Stimulated activated CD4-positive, alpha-beta T cell treated with anti-CD3 and anti-CD28 coated beads, Interleukin-15, amount 100 ng/mL, for 24 hours (primary cell): Measurements from ENCODE around the gene CBFA2T2.
A peak's percentile ranks its signal among the peaks of the same experiment; 100 is the strongest.

ENCODE experiments used
- DNase-seq: peaks from one replicate; pipeline ENCODE4 v3.0.0-alpha.2; 2020

Gene CBFA2T2

DNA sequence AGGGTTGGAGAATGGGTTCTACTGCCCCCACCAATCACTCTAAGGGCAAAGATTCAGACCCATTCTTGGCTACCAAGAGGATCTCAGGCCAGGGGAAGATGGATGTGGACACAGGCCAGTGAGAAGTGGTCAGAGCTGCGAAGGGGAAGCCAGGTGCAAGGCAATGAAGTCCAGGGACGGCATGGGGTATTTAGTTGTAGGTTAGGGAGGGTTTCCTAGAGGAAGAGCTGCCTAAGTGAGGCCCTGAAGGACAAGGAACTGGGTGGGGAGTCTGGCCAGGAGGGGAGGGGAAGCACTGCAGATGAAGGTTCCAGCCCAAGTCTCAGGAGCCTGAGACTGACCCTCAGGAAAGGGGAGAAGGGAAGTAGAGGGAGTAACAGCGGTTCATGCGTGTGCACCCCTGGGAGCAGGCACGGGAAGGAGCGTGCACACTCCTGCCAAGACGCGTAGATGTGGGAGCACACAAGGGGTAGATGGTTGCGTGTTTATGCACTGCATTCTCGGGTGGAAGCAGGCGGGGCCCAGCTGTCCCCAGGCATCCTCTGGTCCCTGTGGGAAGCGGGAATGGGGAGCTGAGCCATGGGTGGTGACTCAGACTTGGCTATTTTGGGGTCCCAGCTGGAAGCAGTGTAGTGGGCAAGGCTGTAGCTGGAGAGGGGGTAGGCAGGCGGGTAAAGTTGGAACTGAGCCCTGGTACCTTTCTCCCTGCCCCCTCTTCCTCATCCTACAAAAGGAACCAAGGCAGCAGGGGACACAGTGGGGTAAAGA is 180.2 kb downstream of the CBFA2T2 start:
- no peak for DNase-seq

DNA sequence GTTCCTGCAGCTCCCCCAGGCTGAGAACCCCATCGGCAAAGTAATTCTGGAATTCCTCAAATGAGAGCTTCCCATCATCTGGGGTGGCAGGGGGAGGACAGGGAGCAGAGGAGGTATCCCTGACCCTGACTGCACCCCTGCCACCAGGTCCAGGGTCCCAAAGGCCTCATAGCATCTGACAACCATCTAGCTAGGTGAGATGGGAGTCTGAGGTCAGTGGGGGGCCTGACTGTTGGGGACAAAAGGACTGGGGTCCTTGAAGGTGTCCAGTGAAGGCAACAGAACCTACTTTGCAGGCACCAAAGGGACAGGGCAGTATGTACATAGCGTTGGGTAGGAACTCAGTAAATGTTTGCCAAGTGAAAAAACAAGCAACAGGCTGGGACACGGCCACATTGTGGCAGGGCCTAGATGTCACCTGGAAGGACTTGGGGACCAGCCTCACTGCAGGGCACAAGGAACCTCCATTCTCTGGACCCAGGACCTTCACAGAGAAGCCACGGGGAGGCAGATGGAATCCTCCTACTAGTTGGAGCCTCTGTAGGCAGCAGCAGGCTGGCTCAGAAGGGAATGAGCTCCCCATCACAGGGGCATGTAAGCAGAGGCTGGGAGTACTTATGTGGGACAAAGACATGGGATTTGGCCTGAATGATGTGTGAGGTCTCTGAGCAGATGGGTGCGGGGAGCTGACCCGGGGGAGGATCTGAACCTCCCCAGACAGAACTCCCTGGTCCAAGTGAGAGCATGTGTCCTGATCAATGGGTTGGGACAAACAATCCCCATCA is 181.0 kb downstream of the CBFA2T2 start:
- no peak for DNase-seq

DNA sequence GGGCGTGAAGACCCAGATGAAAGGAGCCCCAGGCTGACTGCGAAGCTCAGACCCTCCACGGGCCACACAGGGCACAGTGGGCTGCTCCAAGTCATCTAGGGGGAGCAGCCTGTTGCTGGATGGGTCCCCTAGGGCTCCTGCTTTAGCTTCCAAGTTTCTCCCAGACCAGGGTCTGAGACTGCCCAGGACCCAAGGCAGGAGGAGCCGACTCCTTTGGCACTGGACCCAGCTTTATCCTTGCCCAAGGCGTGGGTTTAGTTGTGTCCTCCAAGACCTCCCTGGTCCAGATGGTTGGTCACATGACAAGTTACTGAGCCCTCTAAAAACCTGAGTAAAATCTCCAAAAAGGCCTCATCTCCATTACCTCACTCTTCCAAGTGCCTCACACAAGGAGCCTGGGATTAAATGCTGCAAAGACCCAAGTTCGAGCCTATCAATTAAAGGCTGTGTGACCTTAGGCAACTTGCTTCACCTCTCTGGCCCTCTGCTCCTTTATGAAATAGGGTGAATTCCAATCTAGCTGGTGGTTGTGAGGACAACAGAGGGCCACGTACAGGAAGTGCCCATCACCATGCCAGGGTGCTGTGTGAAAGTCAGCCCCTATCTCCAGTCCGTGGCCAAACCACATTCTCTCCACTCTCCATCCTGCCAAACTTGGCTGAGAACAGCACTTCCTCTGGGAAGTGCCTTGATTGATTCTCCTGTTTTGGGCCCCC is 181.8 kb downstream of the CBFA2T2 start:
- DNase-seq, result no peak

DNA sequence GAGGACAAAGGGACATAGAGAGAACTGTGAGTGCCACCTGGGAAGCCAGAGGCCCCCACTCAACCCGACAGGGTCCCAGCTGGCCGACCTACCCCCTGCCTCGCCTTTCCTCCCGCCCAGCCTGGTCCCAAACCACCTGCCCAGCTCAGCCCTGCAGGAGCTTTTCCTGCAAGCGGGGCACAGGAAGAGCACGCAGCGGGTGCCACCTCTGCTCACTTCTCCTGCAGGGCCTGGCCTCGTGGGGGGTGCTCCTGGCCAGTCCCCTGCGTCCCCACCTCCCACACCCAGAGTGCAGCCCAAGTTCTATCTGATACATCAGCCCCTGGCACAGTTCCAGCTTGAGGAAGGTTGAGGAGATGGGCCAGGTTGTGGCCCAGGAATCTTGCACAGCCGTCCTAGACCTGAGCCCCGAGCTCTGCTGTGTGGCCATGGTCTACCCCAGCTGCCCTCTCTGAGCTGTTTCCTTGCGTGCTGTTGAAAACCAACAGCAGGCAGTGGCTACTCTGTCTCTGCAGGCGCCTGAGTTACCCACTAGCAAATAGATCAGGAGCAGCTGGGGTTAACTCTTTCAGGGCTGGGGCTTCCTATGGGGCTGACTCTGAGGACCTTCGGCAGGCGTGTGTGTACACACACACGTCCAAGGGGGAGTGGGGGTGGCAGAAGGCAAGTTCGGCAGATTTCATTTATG is 182.7 kb downstream of the CBFA2T2 start:
- DNase-seq, result no peak

DNA sequence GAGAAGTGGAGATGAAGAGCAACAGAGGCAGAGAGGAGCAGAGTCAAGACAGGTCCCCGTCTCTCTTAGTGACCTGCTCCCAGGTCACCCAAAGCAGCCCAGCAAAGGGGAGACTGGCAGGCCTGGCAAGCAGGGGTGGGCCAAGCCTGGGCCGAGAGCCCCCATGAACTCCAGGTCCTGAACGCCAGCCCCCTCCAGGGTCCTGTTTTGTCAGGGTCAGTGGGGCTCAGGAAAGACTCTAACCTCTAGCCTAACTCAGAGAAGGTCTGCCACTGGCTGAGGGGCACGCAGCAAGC is 183.2 kb downstream of the CBFA2T2 start:
- no peak for DNase-seq

DNA sequence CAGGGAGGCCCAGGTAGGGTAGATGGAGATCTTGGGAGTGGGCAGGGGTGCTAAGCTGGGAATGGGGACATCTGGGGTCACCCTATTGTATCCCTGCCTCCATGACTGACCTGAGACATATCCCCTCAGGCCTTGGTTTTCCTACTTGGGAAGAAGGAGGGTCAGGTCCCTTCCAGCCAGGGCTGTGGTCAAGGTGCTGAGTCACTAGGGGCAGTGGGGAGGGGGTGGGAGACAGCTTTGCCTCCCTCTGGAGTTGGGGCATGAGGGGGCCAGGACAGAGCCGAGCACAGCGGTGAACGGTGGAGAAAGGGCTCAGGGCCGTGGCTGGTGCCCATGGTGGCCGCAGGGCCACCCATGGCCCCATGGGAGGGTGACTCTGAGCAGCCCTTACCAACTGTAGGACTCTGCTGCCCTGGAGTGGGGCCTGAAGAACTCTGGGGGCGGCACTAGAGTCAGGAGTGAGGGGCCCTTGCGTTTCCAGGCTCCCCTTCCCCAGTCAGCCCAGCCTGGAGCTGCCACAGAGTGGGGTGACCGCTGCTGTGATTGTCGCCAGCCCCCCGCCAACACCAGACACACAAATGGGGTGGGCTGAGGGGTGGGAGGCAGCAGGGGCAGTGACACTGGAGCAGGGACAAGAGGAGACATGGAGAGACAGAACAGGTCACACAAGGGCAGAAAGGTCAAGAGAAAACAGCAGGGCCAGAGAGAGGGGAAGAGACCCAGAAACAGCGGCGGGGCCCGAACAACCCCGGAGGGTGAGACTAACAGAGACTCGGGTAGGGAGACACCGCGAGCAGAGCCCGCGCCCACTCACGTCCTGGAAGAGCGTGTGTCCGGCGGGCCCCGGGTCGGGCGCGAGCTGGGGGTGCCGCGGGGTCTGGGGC is 183.8 kb downstream of the CBFA2T2 start:
- no peak for DNase-seq

DNA sequence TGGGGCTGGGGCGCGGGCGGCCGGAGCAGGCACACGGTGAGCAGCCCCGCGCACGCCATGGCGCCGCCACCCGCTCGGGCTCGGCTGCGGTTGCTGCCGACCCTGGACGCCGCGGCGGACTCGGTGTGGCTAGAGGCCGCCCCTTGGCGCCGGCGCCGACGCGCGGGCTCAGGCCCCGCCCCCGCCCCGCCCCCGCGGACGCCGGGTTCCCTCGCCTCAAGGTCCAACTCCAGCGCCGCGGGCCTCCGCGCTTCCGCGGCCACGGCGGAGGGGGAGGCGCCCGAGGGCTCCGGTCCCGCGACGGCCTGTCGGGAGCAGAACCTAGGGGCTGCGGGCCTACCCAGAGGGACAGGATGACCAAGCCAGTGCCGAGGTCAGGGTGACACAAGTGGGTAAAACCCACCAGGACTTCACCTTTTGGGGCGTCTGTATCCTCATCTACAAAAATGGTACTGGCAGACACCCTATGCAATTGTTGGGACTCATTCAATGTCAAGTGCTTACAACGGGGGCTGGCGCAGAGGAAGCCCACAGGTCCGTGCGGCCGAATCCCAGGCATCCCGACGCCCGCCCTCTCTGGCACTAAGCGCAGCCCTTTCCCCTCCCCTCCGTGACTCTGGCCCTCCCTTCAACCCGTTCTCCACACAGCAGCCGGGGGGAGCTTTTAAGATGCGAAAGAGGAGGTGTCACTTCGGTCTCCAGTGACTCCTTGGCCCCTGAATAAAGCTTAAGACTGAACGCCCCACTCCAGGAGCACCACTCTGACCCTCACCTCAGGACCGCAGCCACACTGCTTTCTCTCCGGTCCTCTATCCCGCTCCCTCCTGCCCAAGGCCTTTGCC is 184.6 kb downstream of the CBFA2T2 start, which contains the start of gene NECAB3:
NECAB3 (minus strand) TSS at position 135 of the 842 bp plus-strand sequence; CDS start at position 59, 76 bp downstream.
- peak; percentile 78 for DNase-seq

DNA sequence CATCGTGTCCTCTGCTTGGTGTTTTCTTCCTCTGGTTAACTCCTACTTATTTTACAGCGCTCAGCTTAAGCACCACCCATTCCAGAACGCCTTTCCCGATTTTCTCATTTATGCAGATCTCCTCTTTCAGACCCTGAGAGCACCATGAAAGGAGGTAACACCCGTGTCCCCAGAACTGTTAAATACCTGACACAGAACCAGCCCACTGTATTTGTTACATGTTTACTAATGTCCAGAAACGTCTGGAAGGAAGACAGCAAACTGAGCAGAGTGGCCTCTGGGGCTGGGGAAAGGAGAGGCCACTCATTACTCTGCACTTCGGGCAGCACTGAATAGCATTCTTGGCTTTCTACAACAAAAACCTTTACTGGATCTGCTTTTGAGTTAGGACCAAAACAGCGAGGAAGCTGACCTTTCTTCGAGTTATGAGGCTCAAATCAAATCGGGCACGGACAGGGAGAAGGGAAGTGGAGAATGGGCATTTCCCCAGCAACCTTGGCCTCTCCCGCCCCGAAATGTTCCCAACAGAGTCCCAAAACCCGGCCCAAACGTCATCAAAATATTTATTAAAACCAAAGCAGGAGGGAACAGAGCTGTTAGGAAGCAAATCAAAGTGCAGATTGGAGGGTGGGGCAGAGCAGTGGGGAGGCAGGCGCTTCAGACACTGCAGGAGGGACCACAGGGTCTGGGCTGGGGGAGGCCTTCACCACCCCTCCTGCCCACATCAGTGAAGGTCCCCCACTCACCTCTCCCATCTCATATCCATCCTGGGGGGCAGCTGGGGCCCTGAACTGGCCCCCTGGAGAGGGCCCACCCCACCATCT is 185.5 kb downstream of the CBFA2T2 start:
- no peak for DNase-seq

DNA sequence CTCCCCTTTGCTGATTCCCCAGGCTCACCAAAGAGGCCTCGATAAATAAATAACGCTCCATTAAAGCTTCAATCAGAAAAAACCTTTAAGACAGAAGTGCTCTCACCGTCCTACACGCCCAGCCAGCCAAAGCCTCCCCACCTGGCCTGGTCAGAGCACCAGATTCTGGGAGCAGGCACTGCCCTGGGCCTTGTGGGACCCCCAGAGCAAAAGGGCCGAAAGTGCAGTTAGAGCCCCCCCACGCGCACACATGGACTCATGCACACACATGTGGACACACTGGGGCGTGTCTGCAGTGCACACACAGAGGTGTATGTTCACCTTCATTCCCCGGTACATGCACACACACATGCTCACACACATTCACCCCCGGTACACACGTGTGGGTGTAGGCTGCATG is 186.2 kb downstream of the CBFA2T2 start:
- no peak for DNase-seq

DNA sequence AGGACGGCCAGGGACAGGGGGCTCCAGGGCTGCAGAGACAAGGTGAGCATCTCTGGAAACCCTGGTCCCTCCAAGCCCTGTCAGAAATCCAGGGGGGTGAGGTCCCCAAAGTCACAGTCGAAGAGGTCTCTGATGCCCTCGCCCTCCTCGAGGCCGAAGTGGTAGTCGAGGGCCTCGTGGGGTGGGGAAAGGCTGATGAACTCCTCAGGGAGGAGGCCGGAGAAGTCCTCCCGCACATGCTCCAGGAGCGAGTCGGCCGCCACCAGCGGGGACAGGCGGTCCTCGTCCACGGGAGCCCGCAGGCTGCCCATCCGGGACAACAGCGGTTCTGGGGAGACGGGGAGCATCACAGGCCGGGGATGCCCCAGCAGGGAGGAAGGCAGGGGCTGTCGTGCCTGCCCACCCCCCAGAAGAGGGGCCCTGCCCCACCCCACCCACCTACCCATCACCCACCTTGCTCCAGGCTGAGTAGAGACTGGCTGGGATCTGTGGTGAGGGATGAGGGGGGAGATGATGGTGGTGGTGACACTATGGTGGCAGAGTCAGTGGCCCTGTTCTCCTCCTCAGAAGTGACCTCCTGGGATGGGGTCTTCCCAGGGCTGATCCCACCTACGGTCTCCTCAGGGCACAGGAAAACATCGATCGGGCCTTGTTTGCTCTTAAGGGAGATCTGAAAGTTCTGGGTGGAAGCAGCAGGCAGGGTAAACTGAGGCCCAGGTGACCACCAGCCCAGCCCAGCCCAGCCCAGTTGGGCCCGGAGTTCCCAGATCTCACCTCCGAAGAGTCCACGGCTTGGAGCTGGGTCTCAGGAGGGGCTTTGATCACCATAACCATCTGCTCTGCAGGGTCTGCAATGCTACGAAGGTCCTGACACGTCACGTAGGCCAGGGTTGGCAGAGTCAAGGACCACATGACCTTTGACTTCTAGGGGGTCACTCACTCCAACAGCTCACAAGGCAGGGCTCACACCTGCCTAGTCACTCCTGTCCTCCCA is 187.1 kb downstream of the CBFA2T2 start:
- no peak for DNase-seq

DNA sequence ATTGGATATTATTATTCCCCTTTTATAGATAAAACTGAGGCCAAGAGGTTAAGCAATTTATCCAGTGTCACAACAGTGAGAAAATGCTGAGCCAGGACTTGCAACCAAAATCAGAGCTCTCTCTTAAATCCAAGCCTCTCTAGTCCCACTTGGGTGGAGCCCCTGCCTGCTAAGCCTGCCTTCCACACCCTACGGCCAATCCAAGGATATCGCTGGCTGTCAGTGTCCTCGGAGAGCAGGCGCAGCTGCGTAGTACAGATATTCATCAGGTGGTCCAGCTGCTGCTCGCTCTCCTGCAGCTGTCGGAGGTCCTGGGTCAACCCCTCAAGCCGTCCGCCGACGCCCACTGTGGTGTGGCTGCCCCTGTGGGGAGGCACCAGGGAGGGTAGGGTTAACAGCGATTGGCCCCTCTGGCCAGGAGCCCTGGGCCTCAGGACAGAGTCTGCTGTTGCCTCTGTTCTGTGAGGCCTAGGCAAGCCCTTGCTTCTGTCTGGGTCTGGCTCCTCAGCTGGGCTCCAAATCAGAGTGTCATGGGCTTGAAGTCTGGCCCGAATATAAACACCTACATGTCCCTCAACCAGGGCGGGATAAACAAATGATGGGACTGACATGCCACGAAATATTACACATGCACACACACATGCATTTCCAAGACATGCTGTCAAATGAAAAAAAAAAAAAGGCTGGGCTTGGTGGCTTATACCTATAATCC is 188.3 kb downstream of the CBFA2T2 start:
- DNase-seq, result no peak

DNA sequence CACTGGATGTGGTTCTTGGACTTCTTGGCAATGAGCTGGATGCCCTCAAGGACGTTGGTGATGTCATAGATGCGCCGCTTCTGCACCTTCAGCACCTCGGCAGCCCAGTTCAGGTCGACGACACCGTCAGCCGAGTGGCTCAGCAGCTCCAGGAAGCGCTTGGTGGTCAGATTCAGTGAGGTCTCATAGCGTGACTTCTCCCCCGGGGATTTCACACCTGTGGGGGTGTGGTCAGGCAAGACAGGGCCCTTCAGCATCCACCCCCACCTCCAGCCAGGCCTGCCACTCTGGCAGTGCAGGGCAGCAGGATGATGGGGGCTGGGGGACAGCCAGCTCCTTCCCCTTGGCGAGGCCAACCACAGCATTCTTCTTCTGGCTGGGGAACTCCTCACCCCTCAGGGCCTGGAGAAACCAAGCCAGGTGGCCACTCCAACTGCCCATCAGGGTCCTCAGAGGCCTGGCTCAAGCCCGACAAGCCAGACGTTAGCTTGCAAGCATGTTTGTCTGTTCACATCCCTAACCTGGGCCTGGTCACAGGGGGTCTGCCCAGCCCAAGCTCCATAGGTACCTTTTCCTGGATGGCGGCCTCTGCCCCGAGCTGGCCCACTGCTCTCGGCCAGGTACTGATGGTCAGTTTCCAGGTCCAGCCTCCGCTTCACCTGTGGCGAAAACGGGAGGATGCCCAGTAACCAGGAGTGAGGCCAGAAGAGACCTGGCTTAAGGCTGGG is 190.0 kb downstream of the CBFA2T2 start:
- DNase-seq, result peak; percentile 54

DNA sequence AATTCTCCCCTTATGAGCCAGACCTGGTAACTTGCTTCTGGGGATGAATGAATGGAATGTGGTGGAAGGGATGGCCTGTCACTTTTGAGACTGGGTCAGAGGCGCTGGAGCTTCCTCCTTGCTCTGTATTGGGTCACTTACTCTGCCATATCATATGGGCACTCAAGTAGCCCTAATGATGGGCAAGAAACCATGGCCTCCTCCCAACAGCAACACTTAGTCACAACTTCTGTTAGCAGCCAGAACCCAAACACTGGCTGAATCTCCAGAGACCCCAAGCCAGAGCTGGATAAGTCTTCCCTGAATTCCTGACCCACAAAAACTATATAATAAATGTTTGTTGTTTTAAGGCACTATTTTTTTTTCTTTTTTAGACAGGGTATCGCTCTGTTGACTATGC is 190.8 kb downstream of the CBFA2T2 start:
- no peak for DNase-seq

DNA sequence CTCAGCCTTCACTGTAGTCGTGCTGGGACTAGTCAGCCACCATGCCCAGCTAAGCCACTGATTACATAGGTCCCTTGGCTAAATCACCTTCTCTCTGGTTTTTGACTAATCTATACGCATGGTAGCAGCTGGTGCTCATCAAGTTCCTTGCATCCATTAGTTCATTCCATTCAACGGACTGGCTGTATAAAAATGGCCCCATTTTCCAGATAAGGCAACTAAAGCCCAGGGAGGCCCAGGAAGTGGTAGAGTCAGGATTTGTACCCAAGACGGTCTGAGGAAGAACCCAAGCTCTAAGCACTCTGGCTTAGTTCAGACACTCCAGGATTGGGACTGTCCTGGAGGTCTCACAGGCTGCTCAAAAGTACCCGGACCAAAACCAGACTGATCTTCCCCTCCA is 191.4 kb downstream of the CBFA2T2 start:
- no peak for DNase-seq

DNA sequence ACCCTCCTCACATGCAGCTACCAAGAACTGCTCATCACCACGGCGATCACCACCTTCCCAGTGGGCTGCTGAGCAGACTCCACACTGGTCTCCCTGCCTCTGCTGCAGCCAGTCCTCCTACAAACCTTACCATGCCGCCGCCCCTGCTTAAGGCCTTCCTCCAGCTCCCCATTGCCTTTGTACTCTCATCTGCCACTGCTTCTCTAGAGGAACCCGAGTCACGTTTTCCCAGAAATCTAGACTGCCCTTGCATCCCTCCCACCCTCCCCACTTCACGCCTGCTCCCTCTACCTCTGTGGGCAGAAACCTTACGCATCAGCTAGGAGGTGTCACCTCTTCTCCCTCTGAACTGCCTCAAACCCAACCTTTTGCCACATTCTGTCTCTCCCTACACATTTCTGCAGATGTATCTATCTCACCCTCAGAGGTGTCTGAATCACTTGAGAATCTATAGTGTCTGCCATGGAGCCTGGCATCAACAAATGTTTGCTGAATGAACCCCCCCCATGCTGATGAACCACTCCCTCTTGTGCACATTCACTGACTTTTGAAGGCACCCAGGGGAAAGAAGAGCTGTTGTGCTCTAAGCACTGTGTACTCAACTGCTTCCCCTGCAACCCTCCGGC is 191.9 kb downstream of the CBFA2T2 start:
- no peak for DNase-seq

DNA sequence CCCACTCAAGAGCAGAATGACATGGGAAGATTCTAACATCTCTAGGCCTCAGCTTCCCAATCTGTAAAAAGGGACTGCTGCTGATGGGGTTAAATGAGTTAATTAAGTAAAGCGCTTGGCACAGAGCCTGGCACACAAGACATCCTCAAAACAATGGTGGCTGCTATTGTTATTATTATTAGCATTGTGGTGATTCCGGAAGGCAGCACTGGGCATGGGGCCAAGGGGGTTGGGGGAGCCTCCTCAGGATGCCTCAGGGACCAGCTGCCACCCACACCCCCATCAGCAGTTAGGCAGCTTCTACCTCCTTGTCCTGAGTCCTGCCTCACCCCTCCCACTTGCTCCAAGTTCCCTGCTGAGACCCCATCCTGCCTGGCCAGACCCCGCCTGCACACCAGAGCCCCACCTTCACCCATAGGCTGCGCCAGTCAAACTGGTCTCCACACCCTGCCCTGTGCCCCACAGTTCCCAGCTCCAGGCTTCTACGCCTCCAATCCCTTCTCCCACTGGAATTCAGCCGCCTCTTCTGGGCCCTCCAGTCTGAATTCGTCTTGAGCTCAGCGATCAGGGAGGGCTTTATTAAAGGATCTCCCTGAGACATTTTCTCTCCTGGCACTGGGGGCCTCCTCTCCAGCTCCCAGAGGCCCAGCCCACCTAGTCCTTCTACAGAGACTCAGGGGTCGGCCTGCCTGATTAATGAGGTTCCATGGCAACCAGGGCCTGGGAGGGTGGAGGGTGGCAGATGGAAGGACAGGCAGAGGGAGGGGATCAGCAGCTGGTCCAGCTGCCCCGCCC is 194.8 kb downstream of the CBFA2T2 start:
- DNase-seq, result no peak
